WTC11 (cell line): ENCODE results near the gene RAB15. TPM values are rescaled to one million over a fixed set of nuclear protein-coding genes. Genes with fewer than 3 reads are reported as not detected.

ENCODE experiments used
- ATAC-seq: fragments of 200-7000 bp; cut with Tn5 transposase; 2 replicates; pipeline ENCODE4 v1.10.0; 2021; ENCODE audit warnings: mild to moderate bottlenecking, moderate library complexity
- CTCF ChIA-PET: fragments of 300-600 bp; sonication (Branson Sonifier 250); formaldehyde crosslinking; loops from one replicate; lab custom pipeline; 2021; ENCODE audit warnings: antibody characterized with exemption; lab: Charles Lee
- POLR2A ChIA-PET: fragments of 350-600 bp; sonication (Branson Sonifier 250); formaldehyde crosslinking; loops from one replicate; lab custom pipeline; 2021; ENCODE audit warnings: antibody characterized with exemption; lab: Charles Lee
- DNase-seq: peaks from one replicate; pipeline ENCODE4 v3.0.0; 2021; ENCODE audit warnings: low spot score
- H3K27ac Mint-ChIP-seq: 2 replicates; pipeline ENCODE4 v1.8.0; 2021; ENCODE audit warnings: mixed read lengths
- H3K27me3 Mint-ChIP-seq: 2 replicates; pipeline ENCODE4 v1.8.0; 2021; ENCODE audit warnings: low read depth, mild to moderate bottlenecking, moderate library complexity, mixed read lengths
- H3K36me3 Mint-ChIP-seq: 2 replicates; pipeline ENCODE4 v1.8.0; 2021; ENCODE audit warnings: mixed read lengths
- H3K4me1 Mint-ChIP-seq: 2 replicates; pipeline ENCODE4 v1.8.0; 2022; ENCODE audit warnings: mixed read lengths
- H3K4me3 Mint-ChIP-seq: 2 replicates; pipeline ENCODE4 v1.8.0; 2021; ENCODE audit warnings: mild to moderate bottlenecking, moderate library complexity, mixed read lengths
- H3K9me3 Mint-ChIP-seq: 2 replicates; pipeline ENCODE4 v1.8.0; 2021; ENCODE audit warnings: mixed read lengths
- ATF1 ChIP-seq: sonication (generic); formaldehyde crosslinking; IDR thresholded peaks from 2 replicates; pipeline ENCODE4 v1.8.1; 2023; ENCODE audit warnings: mild to moderate bottlenecking, moderate library complexity, missing genetic modification reagents
- CBFB ChIP-seq: sonication (generic); formaldehyde crosslinking; IDR thresholded peaks from 2 replicates; pipeline ENCODE4 v1.8.1; 2022; ENCODE audit warnings: mild to moderate bottlenecking, low read depth, missing genetic modification reagents
- CREM ChIP-seq: sonication (generic); formaldehyde crosslinking; IDR thresholded peaks from 2 replicates; pipeline ENCODE4 v1.8.1; 2022; ENCODE audit warnings: mild to moderate bottlenecking, missing genetic modification reagents, moderate library complexity
- E2F1 ChIP-seq: sonication (generic); formaldehyde crosslinking; IDR thresholded peaks from 2 replicates; pipeline ENCODE4 v1.8.0; 2022; ENCODE audit warnings: mild to moderate bottlenecking, missing genetic modification reagents
- EMX1 ChIP-seq: fragments of 250-450 bp; sonication (Bioruptor Pico); IDR thresholded peaks from 2 replicates; pipeline ENCODE4 v1.8.0; 2021; ENCODE audit warnings: mild to moderate bottlenecking
- GRHL2 ChIP-seq: fragments of 250-450 bp; sonication (Bioruptor Pico); IDR thresholded peaks from 2 replicates; pipeline ENCODE4 v1.8.0; 2022; ENCODE audit warnings: mild to moderate bottlenecking, moderate library complexity; ENCODE audit not compliant: insufficient replicate concordance, severe bottlenecking
- NFE2L1 ChIP-seq: sonication (generic); formaldehyde crosslinking; IDR thresholded peaks from 2 replicates; pipeline ENCODE4 v1.8.1; 2023; ENCODE audit warnings: missing genetic modification reagents
- NFYB ChIP-seq: sonication (generic); formaldehyde crosslinking; conservative IDR thresholded peaks from 2 replicates; pipeline ENCODE4 v1.8.0; 2022; ENCODE audit warnings: low read depth, missing genetic modification reagents
- NR1H2 ChIP-seq: sonication (generic); formaldehyde crosslinking; IDR thresholded peaks from 2 replicates; pipeline ENCODE4 v1.9.0; 2021; ENCODE audit warnings: mild to moderate bottlenecking, moderate library complexity, missing genetic modification reagents
- NR3C1 ChIP-seq: sonication (generic); formaldehyde crosslinking; conservative IDR thresholded peaks from 2 replicates; pipeline ENCODE4 v1.8.1; 2023; ENCODE audit warnings: low read depth, mild to moderate bottlenecking, missing genetic modification reagents
- PRRX2 ChIP-seq: fragments of 250-450 bp; sonication (Bioruptor Pico); IDR thresholded peaks from 2 replicates; pipeline ENCODE4 v1.8.0; 2021; ENCODE audit warnings: mild to moderate bottlenecking
- SMAD3 ChIP-seq: sonication (generic); formaldehyde crosslinking; IDR thresholded peaks from 2 replicates; pipeline ENCODE4 v1.8.0; 2022; ENCODE audit warnings: missing genetic modification reagents, mild to moderate bottlenecking, borderline replicate concordance
- TEAD4 ChIP-seq: sonication (generic); formaldehyde crosslinking; IDR thresholded peaks from 2 replicates; pipeline ENCODE4 v1.8.0; 2022; ENCODE audit warnings: mild to moderate bottlenecking, missing genetic modification reagents
- ZBTB21 ChIP-seq: sonication (generic); formaldehyde crosslinking; IDR thresholded peaks from 2 replicates; pipeline ENCODE4 v1.8.1; 2023; ENCODE audit warnings: mild to moderate bottlenecking, missing genetic modification reagents, borderline replicate concordance
- ZMAT4 ChIP-seq: fragments of 250-450 bp; sonication (Bioruptor Pico); IDR thresholded peaks from 2 replicates; pipeline ENCODE4 v1.9.0; 2021; ENCODE audit warnings: mild to moderate bottlenecking
- ZNF532 ChIP-seq: fragments of 250-450 bp; sonication (Bioruptor Pico); IDR thresholded peaks from 2 replicates; pipeline ENCODE4 v1.9.0; 2021; ENCODE audit warnings: mild to moderate bottlenecking, borderline replicate concordance
- total RNA-seq: library from RNA; stranded (reverse); gene quantifications from 3 replicates; pipeline ENCODE4 v1.2.3, GENCODE V29; 2021
- TF ChIP-seq, protein P1 (sequence below): fragments of 250-450 bp; sonication (Bioruptor Pico); IDR thresholded peaks from 2 replicates; pipeline ENCODE4 v1.9.0; 2021; ENCODE audit warnings: moderate library complexity, mild to moderate bottlenecking, inconsistent platforms, borderline replicate concordance
- TF ChIP-seq, protein P2 (sequence below): sonication (generic); formaldehyde crosslinking; IDR thresholded peaks from 2 replicates; pipeline ENCODE4 v1.8.0; 2023; ENCODE audit warnings: missing genetic modification reagents, mild to moderate bottlenecking, borderline replicate concordance
- TF ChIP-seq, protein P3 (sequence below): sonication (generic); formaldehyde crosslinking; IDR thresholded peaks from 2 replicates; pipeline ENCODE4 v1.8.1; 2023; ENCODE audit warnings: mild to moderate bottlenecking, moderate library complexity, missing genetic modification reagents
- TF ChIP-seq, protein P4 (sequence below): sonication (generic); formaldehyde crosslinking; IDR thresholded peaks from 2 replicates; pipeline ENCODE4 v1.8.0; 2022; ENCODE audit warnings: mild to moderate bottlenecking, missing genetic modification reagents

Gene RAB15
- total RNA-seq, 1 experiment from 2014 or later: 49.1 TPM

DNA sequence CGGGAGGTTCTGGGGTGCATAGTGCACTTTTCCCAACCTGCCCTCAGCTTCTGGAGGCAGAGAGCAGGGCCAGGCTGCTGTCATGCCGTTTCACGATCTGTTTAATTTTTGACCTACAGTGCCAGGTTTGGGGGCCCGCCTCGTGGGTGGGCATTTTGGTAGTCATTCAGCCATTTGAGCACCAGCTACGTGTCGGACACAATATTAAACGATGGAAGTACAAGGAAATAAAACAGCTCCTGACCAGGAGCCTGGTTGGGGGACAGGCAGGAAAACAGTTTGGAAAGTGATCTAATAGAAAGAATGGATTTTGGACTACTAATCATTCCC, 15.3 kb upstream of the RAB15 start (continued):
- no peak for TF ChIP-seq ZMAT4
- no peak for TF ChIP-seq CBFB (CRISPR knock-in tag)

DNA sequence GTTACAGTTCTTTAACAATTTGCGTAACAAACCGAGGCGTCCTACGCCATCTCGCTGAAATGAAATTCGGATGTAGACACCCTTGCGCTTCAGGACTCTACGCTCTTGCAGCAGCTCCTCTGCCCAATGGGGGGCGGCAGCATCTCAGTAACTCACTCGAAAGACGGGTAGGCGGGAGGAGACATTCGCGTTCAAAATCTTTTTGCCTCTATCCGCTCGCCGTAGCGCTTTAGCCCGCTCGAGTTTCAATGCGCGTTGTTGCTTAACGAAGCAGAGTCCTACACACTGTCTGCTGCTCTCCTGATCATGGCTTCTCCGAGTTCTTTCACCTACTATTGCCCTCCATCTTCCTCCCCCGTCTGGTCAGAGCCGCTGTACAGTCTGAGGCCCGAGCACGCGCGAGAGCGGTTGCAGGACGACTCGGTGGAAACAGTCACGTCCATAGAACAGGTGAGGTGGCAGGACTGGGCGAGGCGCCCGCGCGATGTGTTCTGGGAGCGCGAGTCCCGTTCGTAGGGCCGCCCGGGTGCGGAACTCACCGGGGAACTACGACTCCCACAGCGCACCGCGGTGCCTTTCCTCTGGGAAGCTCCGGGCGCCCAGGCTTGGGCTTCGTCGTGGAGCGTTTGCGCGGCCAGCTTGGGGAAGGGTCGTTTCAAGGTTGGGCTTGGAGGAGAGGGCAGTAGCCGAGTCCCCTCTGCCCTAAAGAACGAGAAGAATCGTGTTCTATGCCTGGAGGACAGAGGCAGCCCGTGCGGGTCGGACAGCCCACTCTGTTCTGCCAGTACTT, 14.7 kb upstream of the RAB15 start, which contains the start of gene FNTB:
Gene FNTB, plus strand, starts transcription at position 248 of the 790 bp plus-strand sequence. Its CDS starts 59 bp downstream, at position 307.
- H3K27me3 Mint-ChIP-seq: peaks cover 7% of the 10 kb centered on the region
- peak within 1 kb of the TSS; percentile 90 for H3K4me3 Mint-ChIP-seq
- ATAC-seq (peak; percentile 93), DNase-seq (peak; percentile 96)
- ChIA-PET CTCF (interaction anchor here (0.6 to 3.1 kb wide), 27 partner anchors 9 to 222 kb away, joined by 3 to 29 read pairs (median 6); partner anchors contain the start of genes CHURC1 and MAX), POLR2A (interaction anchor here (0.6 to 1.7 kb wide), 6 partner anchors 19 to 184 kb away, joined by 3 to 6 read pairs (median 4); partner anchors contain the start of gene MAX)
- peaks cover 18% of the 10 kb centered on the region for H3K4me1 Mint-ChIP-seq
- peak within 1 kb of the TSS; percentile 99 for H3K27ac Mint-ChIP-seq
- no peaks in the 10 kb centered on the region for H3K9me3 Mint-ChIP-seq
- peaks cover 3% of the 10 kb centered on the region; the same call in 1 of the 2 replicates for H3K36me3 Mint-ChIP-seq
- no peak for TF ChIP-seq PRRX2 (CRISPR knock-in tag)
- TF ChIP-seq, protein P1, sequence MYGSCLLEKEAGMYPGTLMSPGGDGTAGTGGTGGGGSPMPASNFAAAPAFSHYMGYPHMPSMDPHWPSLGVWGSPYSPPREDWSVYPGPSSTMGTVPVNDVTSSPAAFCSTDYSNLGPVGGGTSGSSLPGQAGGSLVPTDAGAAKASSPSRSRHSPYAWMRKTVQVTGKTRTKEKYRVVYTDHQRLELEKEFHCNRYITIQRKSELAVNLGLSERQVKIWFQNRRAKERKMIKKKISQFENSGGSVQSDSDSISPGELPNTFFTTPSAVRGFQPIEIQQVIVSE (CRISPR knock-in tag): no peak
- TF ChIP-seq EMX1 (CRISPR knock-in tag): no peak
- TF ChIP-seq, protein P2, sequence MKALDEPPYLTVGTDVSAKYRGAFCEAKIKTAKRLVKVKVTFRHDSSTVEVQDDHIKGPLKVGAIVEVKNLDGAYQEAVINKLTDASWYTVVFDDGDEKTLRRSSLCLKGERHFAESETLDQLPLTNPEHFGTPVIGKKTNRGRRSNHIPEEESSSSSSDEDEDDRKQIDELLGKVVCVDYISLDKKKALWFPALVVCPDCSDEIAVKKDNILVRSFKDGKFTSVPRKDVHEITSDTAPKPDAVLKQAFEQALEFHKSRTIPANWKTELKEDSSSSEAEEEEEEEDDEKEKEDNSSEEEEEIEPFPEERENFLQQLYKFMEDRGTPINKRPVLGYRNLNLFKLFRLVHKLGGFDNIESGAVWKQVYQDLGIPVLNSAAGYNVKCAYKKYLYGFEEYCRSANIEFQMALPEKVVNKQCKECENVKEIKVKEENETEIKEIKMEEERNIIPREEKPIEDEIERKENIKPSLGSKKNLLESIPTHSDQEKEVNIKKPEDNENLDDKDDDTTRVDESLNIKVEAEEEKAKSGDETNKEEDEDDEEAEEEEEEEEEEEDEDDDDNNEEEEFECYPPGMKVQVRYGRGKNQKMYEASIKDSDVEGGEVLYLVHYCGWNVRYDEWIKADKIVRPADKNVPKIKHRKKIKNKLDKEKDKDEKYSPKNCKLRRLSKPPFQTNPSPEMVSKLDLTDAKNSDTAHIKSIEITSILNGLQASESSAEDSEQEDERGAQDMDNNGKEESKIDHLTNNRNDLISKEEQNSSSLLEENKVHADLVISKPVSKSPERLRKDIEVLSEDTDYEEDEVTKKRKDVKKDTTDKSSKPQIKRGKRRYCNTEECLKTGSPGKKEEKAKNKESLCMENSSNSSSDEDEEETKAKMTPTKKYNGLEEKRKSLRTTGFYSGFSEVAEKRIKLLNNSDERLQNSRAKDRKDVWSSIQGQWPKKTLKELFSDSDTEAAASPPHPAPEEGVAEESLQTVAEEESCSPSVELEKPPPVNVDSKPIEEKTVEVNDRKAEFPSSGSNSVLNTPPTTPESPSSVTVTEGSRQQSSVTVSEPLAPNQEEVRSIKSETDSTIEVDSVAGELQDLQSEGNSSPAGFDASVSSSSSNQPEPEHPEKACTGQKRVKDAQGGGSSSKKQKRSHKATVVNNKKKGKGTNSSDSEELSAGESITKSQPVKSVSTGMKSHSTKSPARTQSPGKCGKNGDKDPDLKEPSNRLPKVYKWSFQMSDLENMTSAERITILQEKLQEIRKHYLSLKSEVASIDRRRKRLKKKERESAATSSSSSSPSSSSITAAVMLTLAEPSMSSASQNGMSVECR (CRISPR knock-in tag): peak; percentile 33; the same call in 1 of the 2 replicates
- TF ChIP-seq CREM (CRISPR knock-in tag): peak; percentile 62; the same call in 1 of the 2 replicates
- TF ChIP-seq, protein P3, sequence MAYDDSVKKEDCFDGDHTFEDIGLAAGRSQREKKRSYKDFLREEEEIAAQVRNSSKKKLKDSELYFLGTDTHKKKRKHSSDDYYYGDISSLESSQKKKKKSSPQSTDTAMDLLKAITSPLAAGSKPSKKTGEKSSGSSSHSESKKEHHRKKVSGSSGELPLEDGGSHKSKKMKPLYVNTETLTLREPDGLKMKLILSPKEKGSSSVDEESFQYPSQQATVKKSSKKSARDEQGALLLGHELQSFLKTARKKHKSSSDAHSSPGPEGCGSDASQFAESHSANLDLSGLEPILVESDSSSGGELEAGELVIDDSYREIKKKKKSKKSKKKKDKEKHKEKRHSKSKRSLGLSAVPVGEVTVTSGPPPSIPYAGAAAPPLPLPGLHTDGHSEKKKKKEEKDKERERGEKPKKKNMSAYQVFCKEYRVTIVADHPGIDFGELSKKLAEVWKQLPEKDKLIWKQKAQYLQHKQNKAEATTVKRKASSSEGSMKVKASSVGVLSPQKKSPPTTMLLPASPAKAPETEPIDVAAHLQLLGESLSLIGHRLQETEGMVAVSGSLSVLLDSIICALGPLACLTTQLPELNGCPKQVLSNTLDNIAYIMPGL (CRISPR knock-in tag): peak; percentile 71; the same call in 1 of the 2 replicates
- TF ChIP-seq ZBTB21 (CRISPR knock-in tag): peak; percentile 32; the same call in 1 of the 2 replicates
- TF ChIP-seq SMAD3 (CRISPR knock-in tag): peak; percentile 58; the same call in 1 of the 2 replicates
- no peak for TF ChIP-seq GRHL2 (CRISPR knock-in tag)
- TF ChIP-seq NR1H2: no peak
- 0 out of 2 replicates have a peak, but pooled peaks have one; percentile 24 for TF ChIP-seq NR3C1
- TF ChIP-seq TEAD4 (CRISPR knock-in tag): no peak
- 0 out of 2 replicates have a peak, but pooled peaks have one; percentile 68 for TF ChIP-seq E2F1
- TF ChIP-seq NFYB (CRISPR knock-in tag): peak; percentile 6; the same call in 1 of the 2 replicates
- TF ChIP-seq, protein P4, sequence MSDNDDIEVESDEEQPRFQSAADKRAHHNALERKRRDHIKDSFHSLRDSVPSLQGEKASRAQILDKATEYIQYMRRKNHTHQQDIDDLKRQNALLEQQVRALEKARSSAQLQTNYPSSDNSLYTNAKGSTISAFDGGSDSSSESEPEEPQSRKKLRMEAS (CRISPR knock-in tag): peak; percentile 93
- no peak for TF ChIP-seq ZNF532 (CRISPR knock-in tag)
- TF ChIP-seq NFE2L1 (CRISPR knock-in tag): peak; percentile 66
- no peak for TF ChIP-seq ZMAT4
- TF ChIP-seq ATF1 (CRISPR knock-in tag): 0 out of 2 replicates have a peak, but pooled peaks have one; percentile 20
